Skin of body (tissue), 2 donors: ENCODE results near the gene ALG14. TPM values are rescaled to one million over a fixed set of nuclear protein-coding genes. Genes with fewer than 3 reads are reported as not detected.
"Not testable (repeated sequence)": the region's sequence is repeated elsewhere in the genome, so short reads cannot be mapped to it uniquely, and the experiment has no call there.

Source experiments
- DNase-seq: peaks from one replicate; lab custom pipeline; 2025; lab: John Stamatoyannopoulos, UW
- total RNA-seq: library from RNA; depleted of rRNA; stranded (reverse); fragments of >200 nt; gene quantifications from one replicate; pipeline ENCODE4 v1.2.3, GENCODE V29; 2014

Gene ALG14
- total RNA-seq, 1 donor from 2014 or later: 1.8 TPM

DNA sequence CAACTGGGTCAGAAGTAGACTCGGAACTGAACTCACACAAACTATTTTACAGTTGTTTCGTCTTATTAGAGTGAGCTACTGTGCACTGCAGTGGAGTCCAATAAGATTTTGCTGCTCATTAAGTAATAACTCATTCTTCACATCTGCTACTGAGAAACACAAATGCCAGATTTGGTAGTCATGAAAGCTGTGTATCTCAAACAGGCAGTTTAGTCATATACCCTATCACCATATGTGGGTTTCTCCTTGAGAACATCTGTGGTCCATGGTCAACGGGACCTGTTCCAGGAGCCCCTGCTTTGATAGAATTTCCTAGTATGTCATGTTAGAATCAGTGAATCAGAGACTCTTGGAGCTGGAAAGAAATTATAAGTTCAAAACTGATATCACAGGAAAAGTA, 60.4 kb downstream of the ALG14 start:
- peak; percentile 46 for DNase-seq

DNA sequence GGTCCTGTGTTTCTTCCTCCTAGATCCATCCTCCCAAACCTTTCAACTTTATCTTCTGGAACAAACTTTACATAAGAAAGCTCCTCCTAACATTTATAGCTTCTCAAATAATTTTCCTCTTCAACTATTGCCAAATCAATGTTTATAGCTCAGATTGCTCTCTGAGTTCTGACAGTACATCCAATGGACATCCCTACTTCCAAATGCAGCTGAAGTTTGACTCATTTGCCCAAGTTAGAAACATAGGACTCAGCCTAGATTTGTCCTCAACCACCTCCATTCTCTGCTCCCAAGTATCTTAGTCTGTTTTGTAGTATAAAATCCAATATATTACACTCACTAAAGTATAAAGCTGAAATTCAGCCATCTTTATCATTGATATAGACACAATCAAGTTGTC, 62.6 kb downstream of the ALG14 start:
- DNase-seq: no peak

DNA sequence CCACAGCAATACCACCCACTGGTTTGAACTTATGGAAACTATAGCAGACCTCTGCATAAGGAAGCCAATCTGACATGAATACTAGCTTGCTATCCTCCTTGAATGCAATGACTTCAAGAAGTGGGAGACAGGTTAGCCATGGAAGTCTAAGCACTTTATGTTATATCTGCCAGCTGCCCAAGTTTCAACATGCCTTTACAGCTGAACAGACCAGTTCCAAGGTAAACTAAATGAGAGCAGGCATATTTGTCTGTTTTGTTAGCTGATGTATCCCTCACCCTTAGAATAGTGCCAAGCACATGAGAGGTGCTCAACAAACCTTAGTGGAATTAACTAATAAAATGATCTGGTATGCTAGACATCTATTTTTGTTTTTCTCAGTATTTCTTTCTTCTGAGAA, 65.1 kb downstream of the ALG14 start:
- DNase-seq: no peak

DNA sequence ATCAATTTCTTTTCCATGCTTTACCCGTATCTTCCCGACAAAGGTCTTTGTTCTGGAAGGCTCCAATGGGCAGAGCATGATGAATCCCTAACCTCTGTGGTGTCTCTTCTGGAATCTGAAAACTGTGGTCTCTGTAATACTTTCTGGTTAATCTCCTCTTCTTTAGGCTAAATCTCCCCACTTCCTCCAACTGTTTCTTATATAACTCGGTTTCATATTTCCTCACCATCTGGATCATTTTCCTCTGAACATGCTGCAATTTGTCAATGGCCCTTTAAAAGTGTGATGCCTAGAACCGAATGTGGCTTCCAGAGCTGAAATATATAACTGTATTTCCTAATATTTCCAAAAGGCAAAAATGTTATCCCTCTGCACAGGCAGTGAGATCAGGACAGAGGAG, 66.1 kb downstream of the ALG14 start:
- peak; percentile 92 for DNase-seq

DNA sequence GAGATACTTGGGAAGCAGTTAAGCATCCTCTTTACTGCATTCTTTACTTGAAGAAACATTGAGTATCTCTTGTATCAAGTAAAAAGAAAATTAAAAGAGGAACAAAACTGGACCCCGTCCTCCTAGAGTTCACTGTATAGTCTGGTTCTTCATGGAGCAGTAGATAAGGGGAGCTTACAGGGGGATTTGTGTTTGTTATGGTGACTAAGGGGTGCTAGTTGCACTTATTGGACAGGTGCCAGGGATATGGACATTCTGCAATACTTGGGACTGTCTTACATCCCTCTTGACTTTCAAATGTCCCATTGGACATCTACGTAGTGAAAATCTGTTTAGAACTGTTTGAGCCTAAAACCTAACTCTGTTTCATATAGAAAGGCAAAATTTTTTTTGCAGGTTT, 67.2 kb downstream of the ALG14 start:
- no peak for DNase-seq

DNA sequence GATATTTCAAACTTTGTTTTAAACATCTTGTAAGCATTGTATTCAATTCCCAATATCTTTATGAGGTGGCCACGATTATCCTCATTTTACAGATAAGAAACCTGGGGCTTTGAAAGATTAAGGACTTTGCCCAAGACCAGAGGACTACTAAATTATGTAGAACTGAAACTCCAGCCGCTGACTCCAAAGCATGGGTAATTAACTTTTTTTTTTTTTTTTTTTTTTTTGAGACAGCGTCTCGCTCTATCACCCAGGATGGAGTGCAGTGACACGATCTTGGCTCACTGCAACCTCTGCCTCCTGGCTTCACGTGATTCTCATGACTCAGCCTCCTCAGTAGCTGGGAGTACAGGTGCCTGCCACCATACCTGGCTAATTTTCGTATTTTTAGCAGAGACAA, 68.7 kb downstream of the ALG14 start:
- no peak for DNase-seq

DNA sequence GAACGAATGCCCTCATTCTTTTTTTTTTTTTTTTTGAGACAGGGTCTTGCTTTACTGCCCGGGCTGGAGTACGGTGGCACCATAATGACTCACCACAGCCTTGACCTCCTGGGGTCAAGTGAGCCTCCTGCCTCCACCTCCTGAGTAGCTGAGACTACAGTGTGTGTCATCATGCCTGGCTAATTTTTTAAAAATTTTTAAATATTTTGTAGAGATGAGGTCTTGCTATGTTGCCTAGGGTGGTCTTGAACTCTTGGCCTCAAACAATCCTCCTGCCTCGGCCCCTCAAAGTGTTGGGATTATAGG, 69.4 kb downstream of the ALG14 start:
- no peak for DNase-seq

DNA sequence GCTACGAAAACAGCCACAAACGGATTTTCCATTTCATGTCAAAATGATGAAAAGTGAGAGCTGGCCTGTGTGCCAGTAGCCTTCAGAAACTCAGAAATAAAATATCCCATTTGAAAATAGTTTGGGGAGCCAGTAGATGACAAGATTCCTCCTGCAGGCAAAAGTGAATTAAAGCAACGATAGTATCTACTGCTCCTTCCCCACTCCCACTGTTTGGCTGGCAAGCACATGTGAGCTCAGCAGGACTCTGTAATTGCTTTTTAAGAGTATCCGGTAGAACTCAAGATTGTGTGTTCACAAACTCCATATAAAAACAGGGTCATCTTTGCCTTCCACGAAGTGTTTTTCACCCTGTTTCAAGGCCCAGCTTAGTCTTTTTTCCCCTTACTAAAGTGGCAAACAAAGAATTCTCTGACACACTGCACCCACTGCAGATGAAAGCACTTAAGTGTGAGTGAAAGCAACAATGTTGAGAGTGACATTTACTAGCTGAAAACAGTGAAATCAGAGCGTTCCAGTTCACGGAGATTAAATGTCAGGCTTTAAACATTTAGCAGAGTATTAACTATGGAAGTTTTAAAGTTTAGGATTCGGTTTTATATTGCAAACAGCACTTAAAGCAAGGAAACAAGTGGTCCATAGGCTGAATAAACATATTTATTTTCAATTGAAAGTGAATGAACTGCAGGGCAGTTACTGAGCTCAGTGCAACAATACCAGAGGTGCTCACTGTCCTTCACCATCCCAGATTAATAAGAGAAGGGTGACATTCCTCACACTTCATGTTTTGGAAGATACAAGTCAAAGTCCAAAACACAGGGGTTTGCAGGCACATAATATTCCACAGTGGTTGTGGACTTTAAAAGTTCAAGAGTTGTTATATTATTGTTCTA, 70.0 kb downstream of the ALG14 start:
- peak; percentile 63 for DNase-seq

DNA sequence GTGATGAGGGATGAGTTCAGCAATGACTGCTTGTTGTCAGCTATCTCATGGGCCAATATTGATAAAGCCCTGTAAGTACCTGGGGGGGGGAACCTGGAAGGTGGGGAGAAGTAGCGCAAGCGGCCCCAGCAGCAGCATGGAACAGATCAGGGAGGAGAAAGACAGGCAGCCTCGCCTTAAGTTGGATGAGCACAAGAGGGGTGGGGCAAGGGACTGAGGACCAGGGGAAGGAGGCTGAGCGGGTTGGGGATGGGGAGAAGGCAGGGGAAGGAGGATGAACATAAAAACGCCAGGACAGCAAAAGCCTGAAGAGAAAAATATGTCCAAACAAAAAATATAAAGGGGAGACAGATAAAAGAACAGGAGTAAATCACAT, 70.6 kb downstream of the ALG14 start:
- no peak for DNase-seq

DNA sequence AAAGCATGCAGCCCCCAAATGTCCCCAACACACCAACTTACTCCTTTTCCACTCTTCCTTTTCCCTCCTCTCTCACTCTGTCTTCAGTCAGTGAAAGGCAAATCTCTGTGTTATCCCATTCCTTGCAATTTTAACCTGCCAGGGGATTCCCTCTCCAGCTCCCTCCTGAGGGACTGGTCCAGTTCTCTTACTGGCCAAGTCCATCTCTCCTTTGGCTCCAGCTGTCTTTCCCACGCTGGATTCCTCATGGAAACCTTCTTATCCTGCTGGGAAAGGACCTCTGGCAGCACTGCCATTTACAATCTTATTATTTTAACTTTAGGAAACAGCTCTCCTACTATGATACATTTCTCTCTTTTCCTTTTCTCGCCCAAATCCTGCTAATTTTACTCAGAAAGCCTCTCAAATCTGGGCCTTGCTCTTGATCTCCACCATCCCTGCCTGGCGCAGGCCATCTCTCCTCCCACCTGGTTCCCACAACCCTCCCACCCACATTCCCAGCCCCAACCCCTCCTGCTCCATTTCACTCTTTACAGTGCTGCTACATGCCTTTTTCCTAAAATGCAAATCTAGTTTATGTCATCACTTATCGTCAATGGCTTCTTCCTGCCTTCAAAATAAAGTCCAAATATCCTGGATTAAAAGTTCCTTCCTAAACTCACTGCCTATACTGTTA, 73.2 kb downstream of the ALG14 start:
- DNase-seq: no peak

DNA sequence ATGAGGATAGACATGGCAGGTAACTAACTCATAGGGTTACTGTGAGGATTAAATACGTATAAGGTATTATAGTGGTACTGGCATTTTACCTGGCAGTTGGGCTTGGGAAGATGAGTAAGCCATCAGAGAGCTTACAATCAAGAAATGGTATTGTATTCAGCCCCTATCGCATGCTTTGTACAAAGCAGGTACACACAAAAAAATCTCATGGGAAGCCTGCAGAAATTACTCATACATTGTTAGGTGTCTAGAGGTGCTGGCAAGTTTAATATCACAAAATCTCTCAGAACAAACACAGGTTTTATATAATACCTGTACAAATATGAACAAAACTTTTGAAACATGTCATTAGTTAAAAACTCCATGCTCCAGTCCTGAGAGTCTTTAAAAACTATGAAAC, 74.0 kb downstream of the ALG14 start:
- DNase-seq: no peak

DNA sequence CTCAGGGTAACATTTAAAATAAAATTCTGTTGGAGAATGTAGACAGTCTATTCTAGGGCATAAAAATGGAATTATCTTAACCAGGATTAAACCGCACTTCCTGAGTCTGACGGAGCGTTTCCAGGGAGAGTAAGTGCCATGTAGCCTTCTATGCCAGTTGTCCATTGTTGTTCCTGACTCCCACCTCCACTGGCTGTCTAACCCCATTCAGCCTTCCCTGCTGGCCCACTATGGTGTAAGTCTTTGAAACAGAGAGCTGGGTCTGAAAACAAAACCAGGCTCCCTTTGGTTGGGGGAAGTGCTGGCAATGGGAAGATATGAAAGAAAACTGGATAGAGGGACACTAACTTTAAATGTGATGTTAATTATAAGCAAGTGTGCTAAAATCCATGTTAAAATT, 74.6 kb downstream of the ALG14 start:
- DNase-seq: no peak

DNA sequence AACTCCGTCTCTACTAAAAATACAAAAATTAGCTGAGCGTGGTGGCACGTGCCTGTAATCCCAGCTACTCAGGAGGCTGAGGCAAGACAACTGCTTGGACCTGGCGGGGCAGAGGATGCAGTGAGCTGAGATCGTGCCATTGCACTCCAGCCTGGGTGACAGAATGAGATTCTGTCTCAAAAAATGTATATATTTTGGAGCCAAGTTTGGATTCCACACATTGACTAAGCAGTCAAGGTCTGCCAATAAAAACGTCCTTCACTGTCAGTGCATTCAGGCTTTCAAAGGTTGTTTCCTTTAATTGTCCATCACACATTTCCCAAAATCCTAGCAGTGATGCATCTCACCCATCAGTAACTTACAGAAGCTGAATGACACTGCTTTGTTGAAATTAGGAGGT, 77.2 kb downstream of the ALG14 start:
- not testable (repeated sequence) for DNase-seq

DNA sequence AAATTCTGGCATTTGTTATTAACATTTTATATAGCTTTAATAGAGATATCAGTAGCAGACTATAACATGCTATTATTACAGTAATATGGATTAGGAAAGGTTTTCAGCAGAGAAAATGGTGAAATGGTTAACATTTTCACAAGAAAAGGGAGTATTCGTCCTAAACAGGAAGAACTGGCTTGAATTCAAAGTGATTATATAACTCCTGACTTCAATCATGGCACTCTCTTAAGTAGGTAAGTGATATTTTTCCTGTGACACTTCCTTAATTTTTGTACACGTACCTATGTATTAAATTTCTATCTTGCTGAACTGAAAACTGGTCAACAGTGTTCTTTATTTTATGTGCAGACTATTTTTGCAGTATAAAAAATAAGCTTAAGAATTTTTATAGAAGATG, 77.9 kb downstream of the ALG14 start:
- no peak for DNase-seq

DNA sequence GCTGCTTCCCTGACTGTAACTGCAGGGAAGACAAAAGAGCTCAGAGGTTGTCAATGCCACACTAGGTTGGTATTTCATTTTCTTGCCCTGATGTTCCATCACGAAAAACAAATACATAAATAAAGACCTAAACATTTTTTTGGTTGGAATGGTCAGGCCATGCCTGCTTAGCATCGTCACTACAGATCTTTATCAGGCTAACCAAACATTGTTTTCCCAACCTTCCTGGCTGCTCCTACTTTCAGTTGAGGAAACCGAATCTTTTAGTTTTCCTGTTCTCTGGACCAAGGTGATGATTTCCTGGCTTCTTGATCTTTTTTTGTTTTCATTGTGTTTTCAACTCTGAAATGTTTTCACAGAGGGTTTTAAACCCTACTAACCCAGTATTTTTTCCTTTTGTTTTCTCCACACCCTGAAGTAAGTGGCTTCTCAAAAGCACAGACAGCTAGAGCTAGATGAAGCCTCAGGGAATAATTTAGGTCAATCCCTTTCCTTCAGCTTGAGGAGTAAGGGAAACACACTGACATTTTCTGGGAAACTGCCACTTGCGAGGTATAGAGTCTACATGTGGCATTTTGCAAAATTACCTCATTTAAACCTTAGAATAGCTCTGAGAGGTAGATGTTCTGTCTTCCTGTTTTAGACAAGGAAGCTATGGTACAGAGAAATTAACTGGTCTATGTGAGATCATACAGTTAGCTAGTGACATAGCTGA, 78.7 kb downstream of the ALG14 start:
- DNase-seq: no peak

DNA sequence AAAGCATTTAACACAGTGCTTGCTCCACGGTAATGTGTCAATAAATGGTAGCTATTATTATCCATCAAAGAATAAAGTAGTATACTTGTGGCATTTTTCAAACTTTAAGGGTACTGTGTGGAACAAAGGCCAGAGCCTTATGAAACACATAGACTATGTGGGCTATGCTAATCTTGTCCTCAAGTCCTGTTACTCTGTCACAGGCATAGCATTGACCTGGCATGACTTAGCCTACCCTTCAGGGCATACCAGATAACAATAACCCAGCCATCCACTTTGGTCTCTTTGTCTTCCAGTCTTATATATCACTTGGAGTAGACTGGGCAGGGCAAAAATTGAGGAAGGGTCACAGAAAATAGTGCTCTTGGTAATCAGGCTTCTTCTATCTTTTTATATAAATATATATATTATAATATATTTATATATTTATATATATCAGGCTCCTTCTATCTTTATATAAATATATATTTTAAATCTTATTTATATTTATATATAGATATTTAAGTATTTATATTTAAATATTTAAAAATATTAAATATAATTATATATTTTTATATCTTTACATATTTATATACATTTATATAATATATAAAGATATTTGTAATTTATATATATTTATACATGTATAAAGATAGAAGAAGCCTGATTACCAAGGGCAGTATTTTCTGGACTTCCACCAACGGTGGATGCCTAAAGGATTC, 79.7 kb downstream of the ALG14 start:
- DNase-seq: no peak

DNA sequence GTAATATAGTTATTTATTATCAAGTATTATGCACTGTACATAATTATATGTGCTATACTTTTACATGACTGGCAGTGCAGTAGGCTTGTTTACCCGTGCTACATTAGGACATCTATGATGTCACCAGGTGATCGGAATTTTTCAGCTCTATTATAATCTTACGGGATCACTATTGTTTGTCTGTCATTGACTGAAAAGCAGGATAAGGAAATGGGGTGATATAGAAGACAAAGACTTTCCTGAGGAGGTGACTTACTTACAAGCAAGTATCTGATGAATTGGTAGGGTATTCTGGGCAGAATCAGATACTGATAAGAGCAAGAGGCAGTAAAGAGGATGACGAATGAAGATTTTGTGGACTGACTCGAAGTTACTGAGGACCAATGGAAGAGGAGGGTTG, 80.6 kb downstream of the ALG14 start:
- DNase-seq: no peak

DNA sequence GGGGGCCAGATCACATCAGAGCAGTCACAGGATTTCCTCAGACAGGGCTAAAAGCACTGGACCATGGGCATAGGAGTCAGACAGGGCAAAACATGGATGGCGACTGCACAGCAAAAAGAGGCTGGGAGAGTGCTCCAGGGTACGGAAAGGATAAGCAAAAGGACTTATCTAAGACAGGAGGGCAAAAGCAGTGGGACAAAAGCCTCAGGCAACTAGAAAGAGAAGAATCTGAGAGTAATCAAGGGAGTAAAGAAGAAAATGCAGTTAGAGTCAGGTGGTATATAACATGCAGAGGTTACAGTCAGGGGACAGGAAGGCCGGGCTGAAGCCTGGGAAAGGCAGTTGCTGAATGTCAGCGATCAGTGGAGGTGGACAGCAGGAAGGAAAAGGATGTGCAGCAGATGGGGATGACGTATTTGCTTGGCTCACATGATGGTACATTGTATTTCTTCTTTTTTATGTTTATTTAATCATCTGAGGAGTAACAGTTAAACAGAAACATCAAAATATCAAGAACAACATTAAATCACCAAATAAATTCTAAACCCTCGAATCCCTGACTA, 82.8 kb downstream of the ALG14 start:
- DNase-seq: peak; percentile 19

DNA sequence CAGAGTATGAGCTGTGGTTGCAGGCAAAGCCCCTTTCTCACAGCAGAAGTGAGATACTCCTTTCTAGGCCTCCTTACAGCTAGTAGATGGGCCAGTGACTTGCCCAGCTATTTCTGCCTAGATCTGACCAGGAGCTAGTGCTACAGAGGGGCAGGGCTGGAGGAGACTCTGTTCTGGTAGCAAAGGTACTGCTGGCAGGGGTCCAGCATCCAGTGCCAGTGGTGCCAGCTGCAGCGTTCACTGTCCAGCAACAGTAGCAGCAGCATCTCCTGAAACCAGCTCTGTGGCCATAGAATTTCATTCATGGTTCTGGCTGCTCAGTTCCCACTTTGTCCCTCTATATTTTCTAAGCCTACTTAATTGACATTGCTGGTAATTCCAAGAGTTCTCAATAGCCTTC, 83.4 kb downstream of the ALG14 start:
- no peak for DNase-seq

DNA sequence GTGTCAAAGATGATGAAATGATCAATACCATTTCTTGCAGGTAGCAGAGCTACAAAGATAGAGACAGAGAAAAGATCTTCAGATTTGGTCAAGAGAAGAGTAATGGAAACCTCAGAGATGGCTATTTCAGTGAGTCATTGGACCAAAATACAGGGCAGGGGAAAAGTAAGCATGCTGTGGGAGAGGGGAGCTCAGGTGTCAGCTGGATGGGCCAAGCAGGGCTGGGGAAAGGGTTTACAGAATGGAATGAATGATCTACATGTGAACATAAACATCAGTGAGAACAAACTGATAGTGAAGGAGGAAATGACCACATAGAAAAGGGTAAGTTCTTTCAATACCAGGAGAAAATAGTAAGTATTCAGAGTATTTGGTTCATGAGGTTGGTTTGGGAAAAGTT, 84.4 kb downstream of the ALG14 start:
- no peak for DNase-seq

DNA sequence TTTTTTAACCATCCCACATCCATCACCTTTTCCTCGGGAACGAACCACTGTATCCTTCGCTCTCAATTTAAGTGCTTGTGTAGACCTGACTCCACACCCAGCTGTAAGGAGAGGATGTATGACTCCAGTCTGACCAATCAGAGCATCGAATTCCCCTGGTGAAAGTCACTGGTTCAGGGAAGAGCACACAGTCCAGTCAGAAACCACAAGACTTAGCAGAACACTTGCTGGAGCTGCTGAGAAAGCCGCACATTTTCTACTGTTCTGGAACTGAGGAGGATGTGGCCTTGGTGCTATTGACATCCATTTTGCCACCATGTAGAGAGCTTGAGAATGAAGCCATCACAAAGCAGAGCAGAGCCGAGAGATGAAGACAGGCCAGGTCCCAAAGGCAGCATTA, 86.0 kb downstream of the ALG14 start:
- DNase-seq: no peak
